NCI-H2107 treated with DMSO at 0.1 percent for 48 hours (cell line): ENCODE data around the gene FAM170B.

ENCODE experiments used
- DNase-seq: peaks from one replicate; lab custom pipeline; 2025; ENCODE audit not compliant: unreplicated experiment; lab: John Stamatoyannopoulos, UW

Gene FAM170B

DNA sequence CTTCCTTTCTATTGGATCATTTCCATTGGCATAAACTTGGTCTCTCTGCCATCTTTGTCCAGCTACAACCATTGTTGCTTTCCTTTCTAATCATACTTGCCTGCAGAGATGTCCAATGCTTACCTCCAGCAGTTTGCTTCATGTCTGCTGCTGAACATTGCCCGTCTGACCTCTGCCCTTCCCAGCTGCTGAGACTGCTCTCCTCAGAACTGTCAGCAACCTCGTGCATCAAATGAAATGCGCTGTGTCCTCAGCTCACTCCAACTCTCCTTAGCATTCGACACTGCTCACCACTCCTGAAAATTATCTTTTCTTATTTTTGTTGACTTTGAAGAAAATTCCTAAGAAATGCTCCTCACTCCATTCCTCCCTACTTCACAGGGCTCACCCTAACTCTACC, 5.0 kb downstream of the FAM170B start:
- DNase-seq, result no peak

DNA sequence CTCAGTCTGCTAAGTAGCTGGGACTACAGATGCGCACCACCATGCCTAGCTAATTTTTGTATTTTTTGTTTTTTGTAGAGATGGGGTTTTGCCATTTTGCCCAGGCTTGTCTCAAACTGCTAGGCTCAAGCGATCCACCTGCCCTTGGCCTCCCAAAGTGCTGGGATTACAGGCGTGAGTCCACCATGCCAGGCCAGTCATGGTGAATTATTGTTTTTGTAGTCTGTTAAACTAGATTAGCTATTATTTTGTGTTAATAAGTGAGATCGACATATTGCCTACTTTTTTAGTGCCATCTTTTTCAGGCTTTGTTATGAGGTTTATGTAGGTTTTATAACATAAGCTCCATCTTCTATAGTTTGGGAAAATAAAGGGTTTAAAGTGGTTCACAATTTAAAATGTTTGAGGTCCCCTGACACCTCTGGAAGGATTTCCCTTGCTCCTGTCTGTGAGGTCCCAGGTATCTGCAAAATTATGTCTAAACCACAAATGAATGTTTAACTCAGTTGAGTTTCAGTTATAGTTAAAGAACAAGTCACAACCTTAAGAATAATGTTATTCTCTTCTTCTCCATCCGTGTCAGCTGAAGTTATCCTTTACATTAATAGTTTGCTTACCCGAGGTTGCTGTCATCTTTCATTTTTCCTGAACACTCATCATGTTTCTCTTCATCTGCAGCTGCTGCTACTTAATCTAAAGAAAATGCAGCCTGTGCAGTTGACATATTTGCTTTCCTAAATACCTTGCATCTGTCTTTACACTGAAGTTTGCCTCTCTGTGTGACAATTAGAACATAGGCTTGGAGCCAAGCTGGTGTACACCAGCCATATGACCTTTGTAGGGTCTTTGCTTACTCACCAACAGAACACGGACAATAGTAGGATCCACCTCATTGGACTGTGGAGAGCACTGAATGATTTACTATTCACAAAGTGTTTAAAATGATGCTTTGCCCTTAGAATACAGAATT, 9.6 kb downstream of the FAM170B start:
- DNase-seq, result no peak

DNA sequence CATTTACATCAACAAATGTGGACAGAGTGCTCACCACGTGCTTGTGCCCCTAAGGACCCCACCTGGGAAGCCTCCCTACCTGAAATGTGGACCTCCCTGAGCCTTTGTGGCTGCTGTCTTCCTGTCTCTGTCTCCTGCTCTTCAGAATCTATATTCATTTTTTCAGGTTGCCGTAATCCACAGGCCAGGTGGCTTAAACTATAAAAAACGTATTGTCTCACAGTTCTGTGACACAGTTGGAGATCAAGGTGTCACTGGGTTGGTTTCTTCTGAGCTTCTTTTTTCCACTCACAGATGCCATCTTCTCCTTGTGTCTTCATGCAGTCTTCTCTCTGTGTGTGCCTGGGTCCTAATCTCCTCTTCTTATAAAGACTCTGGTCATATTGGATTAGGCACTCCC, 12.9 kb downstream of the FAM170B start:
- DNase-seq, result no peak

DNA sequence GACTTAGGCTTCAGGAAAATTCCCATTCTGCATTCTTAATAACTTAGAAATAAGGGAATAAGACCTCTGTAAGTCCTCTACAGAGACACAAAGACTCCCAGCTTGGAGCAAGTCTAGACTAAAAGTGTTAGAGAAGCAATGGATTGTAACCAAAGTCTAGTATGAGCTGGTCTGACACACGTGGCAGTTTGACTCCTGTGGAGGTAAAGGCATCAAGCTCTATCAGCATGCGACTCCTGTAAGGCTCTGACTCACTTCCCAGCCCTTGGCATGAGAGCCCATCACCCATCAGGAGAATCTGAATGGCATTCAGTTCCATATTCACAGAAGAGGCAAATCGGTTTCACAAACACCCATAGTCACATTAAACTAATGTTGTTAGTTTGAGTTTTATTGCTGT, 14.1 kb downstream of the FAM170B start:
- DNase-seq, result no peak

DNA sequence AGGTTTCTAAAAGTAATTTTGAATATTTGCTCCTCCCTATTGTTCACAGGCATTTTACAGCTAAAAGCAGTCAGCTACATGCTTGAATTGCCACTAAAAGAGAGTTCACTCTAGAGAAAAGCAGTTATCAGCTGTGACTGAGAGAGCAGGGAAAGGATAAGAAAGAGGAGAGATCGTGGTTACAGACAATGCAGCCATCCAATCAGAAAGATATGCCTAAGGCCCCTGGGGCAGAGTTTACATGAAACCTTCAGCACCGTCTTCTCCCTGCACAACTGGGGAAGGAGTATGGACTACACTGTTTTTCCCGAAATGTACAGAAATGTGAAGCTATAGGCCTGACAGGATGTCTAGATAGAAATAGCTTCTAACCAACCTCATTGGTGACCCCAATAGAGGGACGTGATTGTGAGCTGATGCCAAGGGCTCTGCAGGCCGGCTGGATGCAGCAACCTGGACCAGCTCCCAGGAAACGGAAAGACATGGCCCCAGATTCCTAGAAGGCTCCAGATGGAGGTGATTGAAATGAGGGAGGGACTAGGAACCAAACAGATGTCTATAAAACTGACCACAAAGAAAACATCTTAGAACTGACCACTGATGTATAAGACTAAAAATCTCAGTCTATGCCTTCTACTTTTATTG, 15.3 kb downstream of the FAM170B start:
- DNase-seq, result no peak

DNA sequence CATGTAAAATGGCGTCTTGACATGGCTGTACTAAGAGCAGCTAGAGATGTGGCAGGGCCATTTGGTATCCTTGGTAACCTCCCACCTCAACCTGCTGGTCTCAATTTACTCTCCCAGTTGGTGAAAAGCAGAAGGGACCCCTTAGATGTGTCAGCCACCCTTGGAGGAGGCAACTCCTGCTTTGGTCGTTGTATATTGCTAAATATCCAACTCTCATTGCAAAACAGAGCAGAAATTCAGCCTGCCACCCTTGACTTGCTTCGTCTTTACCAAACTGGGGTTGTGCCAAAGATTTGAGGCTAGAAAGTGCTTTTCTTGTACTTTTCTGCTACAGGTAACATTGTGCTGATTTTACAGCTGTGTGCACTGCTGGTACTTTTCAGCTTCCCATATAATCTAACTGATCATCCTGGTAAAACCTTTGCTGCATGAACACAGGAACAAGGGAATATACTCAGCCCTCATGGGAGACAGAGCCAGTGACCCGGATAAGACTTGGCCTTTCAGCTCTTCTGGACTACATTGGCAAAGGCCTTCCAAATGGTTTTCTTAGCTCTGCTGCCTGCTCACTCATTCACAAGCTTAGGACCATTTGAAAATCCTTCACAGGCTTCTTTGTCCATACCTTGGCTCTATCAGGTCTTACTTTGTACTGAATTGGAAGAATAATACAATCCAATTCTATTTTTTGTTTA, 16.3 kb downstream of the FAM170B start:
- DNase-seq, result no peak

DNA sequence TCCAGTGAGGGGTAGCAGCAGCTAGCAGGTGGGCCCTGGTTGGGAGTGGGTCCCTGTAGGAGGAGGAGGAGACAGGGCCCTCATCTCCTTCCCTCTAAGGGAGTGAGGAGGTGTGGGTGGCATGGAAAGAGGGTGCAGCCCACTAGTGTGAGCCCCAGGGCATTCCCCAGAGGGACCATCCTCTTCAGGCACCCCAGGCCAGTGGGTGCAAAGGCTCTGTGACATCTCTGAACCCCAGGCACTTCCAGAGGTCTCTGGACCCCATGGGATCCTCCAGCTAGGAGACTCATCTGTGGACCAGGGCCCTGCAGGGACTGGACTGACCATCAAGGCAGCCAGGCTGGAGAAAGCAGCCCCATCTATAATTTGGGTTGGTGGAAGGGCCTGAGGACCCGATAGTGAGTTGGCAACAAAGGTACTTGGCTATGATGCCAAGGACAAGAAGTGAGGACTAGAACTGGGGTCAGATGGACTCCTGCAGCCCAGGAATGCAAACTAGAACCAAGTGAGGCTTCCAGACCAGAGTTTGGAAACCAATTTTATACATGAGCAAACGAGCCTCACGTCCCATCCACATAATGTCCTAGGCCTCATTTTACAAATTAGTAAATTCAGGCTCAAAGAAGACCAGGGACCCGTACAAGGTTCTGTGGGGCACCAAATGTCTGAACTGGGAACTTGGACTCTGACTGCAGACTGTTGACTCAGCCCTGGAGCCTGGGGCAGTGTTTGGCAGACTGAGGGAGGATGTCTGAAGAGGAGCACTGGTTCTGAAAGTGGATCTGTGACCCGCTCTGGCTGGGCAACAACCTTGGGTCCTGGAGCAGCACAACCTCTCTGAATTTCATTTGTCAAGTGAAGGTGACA, 17.1 kb downstream of the FAM170B start:
- no peak for DNase-seq

DNA sequence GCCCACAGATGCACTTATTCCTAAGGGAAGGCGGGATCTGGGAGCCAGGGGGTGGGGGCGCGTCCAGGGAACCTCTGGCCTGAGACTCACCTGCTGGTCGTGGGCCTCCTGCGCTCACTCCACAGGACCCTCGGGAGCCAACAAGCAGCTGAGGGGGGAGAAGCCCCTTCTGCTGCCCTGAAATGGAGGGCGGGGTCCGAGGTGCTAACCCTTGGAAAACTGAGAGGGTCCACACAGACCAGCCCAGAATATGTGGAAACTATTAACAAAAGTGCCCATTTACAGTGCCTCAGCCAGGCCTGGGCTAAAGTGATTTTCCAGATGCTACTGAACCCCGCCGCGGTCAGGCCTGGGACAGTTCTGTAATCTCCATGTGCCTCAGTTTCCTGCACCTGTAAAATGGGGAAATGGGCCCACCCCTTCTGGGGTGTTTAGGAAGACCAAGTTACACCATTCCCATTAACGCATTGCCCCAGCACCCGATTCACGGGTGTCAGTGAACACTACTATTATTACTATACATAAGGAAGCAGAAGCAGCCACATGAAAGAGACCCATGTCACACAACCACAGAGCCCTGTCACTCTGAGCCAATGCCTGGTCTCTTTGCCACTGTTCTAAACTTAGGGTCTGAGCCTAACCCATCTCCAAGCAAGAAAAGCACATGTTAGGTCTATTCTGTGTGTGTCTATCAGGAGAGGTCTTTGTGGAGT, 17.9 kb downstream of the FAM170B start:
- DNase-seq, result no peak

DNA sequence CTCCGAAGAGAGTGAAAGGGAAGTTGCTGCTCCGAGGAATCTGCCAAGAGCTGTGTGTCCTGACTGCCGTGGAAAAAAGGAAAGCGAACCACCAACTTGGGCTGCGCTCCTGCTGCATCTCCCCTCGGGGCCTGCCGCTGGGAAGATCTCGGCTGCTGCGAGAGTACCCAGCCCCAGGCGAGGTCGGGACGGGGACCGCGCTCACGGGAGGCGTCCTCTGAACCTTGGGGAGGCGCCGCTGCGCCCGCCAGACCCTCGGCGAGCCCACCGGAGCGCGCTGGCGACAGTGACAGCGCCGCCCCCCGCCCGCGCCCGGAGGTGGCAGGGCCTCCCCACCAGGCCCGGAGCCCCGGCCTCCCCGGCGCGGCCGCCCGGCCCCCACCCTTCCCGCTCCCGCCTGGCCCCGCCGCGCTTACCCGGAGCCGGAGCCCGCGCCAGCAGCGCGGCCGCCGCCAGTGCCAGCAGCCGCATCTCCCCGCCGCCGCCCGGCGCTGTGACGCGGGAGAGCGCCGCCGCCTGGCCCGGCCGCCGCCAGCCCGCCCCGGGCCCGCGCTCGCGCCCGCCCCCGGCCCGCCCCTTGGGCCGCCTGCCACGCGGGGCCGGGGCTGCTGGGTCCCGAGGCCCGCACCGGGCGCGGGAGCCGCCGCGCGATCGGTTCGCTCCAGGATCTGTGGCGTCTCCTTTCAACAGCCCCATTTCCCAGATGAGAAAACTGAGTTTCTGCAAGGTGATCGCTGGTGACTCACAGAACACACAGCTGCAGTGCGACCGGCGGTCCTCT, 18.6 kb downstream of the FAM170B start, which contains the start of gene VSTM4:
TSS of gene VSTM4 (minus strand) at position 508 of the 781 bp plus-strand sequence. CDS start at position 471, 37 bp downstream.
- no peak for DNase-seq

DNA sequence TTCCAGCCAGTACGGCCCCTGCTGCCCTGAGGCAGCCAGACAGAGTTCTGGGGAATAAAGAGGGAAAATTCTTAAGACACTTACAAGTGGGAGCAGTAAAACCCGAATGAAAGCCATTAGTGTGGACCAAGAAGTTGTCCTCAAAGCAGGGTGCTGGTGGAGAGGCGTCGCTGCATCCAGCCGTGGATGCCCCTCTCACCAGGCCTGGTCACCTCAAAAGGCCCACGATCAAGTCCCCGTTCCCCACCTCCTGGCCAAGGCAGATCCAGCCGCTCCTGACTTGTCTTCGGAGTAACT, 19.2 kb downstream of the FAM170B start:
- no peak for DNase-seq

DNA sequence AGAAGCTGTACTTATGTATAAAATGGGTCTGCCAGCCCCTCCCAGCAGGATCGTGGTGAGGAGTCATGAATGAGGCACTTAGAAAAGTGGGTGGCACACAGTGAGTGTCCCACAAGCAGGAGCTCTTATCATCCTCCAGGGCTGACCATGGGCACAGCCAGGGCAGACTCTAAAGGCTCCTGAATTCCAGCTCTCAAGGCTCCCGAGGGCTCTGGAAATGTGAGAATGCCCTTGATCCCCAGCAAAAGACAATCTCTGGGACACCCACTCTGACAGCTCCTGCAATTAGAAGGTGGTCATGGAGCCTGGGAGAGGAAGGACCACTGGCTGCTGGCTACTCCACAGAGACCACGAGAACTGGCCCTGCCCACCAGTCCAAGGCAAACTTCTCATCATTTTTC, 20.1 kb downstream of the FAM170B start:
- no peak for DNase-seq

DNA sequence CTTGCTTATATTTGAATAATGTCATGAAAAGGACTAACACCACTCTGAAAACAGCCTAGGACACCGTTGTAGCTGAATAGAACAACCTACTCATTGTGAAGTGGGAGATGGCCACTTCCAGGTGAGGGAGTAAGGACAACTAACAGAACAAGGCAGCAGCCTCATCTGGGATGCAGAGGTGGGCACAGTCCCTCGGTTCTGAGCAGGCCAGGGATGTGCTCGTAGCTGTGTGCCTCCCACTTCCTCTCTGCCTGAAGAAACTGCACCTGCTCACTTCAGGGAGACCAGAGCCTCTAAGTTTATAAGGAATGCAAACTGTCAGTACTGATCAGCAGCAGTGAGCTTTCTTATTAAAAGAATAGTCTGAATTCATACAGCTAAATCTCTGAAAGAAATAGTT, 21.0 kb downstream of the FAM170B start:
- no peak for DNase-seq

DNA sequence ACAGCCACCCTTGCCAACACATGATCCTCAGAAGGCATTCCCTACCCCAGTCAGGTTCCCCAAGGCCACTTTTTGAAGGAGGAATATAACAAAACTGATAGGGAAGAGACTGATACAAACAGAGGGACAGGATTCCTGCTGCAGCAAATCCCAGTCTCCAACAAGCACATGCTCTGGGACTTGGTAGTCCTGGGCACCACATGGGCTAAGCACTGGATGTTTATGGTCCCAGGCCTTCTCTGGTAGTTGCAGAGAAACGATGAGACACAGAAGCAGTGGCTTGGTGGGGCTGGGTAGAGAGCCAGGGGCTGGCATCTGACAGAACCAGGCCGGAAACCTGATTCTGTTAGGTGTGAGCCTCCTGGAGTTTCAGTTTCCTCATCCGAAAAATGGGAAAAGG, 21.7 kb downstream of the FAM170B start:
- no peak for DNase-seq

DNA sequence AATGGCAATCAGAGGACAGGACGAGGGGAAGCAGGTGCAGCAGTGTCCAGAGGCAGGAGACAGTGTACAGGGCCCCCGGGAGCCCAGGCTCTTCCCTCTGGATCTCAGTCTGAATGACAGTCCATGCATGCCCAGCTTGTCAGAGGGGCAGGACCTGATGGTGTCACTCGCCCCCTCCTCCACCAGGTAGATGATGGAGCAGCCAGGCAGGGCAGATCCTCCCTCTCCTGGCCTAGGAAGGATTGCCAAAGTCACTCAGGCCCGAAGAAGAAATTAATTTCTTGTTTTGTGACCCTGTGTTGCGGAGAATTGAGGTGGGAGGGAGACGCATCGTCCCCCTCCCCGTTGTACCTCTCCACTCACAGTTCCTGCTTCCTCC, 22.5 kb downstream of the FAM170B start:
- no peak for DNase-seq

DNA sequence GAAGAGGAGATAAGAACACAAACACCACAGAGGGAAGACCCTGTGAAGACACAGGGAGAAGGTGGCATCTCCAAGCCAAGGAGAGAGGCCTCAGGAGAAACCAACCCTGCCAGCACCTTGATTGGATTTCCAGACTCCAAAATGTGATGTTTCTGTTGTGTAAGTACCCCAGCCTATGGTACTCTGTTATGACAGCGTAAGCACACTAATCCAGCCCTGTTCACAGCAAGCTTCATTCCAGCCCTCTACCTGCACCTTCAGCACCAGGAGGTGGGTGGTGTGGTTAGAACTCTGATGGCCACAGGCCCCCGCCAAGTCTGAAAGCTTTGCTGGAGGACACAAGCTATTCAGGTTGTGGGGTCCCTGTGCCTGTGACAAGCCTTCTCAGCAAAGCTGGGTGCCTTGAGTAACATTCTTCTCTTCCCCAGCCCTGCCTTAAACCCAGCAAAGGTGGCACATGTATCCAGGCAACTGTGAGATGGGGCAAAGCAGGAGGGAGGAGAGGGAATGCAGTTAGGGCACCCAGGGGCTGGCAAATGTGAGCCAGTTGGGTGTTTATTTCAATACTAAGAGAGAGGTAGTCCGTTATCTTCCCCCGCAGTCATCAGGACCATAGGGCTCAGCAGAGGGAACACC, 23.0 kb downstream of the FAM170B start:
- DNase-seq, result no peak

DNA sequence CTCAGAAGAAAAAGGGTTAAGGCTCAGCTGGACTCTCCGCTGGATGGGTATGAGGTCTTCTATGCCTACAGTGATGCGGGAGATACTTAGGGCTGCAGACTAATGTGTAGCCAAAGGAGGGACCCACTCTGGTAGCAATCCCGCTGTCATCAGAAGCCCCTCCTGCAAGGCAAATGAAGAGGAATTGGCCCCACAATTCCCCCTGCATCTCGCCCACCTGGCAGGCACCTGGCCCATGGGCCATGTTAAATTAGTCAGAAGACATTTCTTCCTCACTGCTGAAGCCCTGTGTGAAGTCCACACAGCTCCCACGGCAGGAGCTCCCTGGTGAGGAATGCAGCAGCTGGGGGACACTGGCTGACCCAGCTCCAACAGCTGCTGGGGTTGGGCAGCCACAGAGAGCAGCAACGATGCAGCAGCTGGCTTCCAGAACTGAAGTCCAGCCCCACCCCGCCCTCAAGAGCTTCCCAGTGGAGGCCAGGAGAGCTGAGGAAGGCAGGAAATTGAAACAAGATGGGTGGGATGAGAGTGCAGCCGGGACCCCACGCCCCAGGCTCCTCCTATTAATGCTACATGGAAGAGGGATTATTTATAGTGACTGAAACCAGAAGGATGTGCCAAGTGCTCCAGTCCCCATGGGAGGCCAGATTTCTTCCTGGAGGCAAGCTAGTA, 24.0 kb downstream of the FAM170B start:
- no peak for DNase-seq

DNA sequence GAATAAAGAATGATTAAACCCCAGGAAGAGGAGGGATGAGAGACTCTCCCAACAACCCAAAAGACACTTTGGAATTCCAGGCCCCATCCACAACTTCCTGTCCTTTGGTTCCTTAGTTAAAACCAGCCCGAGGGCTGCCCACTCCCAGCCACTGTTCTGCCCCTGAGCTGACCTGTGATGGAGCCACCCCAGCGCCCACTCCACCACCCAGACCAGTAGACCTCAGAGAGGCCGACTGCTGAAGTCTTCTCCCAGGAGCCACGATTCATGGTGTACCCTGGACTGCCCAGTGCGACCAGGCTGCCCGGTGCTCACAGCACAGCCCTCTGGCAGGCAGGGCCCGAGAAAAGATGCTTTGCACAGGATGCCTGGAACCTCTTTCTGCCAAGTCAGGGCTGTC, 25.2 kb downstream of the FAM170B start:
- DNase-seq, result no peak

DNA sequence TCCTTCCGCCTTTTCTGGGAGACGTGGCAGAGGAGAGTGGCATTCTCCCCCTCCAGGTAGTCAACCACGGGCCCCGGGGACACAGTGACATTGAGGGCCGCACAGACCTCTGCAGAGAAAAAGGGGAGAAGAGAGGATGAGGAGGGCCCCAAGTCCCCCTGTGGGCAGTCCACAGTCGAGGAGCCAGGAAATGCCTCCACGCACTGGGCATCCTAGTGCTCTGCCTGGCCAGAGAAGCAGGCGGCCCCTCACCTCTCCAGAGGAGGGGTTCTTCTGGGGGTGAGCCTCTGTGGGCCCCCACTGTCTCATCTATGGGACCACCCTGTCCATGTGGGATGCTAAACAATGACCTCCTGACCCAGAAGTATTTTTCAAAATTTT, 25.9 kb downstream of the FAM170B start:
- DNase-seq, result no peak
